ENCODE measurements around the gene EARS2. TPM values are rescaled to one million over a fixed set of nuclear protein-coding genes. Genes with fewer than 3 reads are reported as not detected.
"Not testable (repeated sequence)": the region's sequence is repeated elsewhere in the genome, so short reads cannot be mapped to it uniquely, and the experiment has no call there.

Gene EARS2
- total RNA-seq, 1 donor from 2014 or later: 27.9 TPM

DNA sequence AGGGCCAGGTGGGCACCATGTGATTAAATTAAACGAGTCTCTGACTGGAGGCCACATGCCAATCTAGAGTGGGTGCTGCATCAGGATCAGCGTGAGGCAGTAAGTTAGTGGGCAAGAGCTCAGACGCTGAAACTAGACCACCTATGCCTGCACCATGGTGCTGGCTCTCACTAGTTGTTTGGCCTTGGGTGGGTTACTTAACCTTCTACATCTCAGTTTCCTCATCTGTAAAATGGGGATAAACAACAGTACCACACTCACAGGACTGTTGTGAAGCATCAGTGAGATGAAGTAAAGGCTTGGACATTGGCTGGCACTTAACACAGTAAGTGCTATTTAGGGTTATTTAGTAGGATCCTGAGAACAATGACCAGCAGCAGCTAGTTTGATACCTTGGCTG lies 33.0 kb upstream of the EARS2 start:
- no peak for TF ChIP-seq CTCF (IDR thresholded peaks at IDR 0.05; ENCODE audit: insufficient read depth, low read length, severe bottlenecking)
- no peak overlapping the region for H3K4me3 ChIP-seq (ENCODE audit: low read depth, low read length)
- DNase-seq (ENCODE audit: low read depth) (no peak), FAIRE-seq (no peak)
- H3K36me3 ChIP-seq (ENCODE audit: control insufficient read depth, insufficient read depth, low read length): peaks cover 21% of the 10 kb centered on the region
- no peaks in the 10 kb centered on the region for H3K27me3 ChIP-seq (ENCODE audit: control insufficient read depth, insufficient read depth, low read length)

- H3K4me3 ChIP-seq (ENCODE audit: low read depth, low read length): no peak overlapping the region
- H3K27me3 ChIP-seq (ENCODE audit: control insufficient read depth, insufficient read depth, low read length): no peaks in the 10 kb centered on the region
- no peak for TF ChIP-seq CTCF (IDR thresholded peaks at IDR 0.05; ENCODE audit: insufficient read depth, low read length, severe bottlenecking)
- no peak for DNase-seq (ENCODE audit: low read depth)
- no peak for FAIRE-seq
- H3K36me3 ChIP-seq (ENCODE audit: control insufficient read depth, insufficient read depth, low read length): peaks cover 24% of the 10 kb centered on the region
These were observed 30.6 kb upstream of the EARS2 start for GRCh38 chr16:23587726-23588125.

GRCh38 chr16:23584186-23585076 lies 27.3 kb upstream of the EARS2 start:
- TF ChIP-seq CTCF (IDR thresholded peaks at IDR 0.05; ENCODE audit: insufficient read depth, low read length, severe bottlenecking): no peak
- Histone ChIP-seq H3K27me3 (ENCODE audit: control insufficient read depth, insufficient read depth, low read length) (no peaks in the 10 kb centered on the region), H3K4me3 (ENCODE audit: low read depth, low read length) (no peak overlapping the region), H3K36me3 (ENCODE audit: control insufficient read depth, insufficient read depth, low read length) (peaks cover 11% of the 10 kb centered on the region)
- FAIRE-seq (no peak), DNase-seq (ENCODE audit: low read depth) (no peak)

GRCh38 chr16:23583271-23583670 lies 26.1 kb upstream of the EARS2 start:
- H3K4me3 ChIP-seq (ENCODE audit: low read depth, low read length); FAIRE-seq; H3K27me3 ChIP-seq (ENCODE audit: control insufficient read depth, insufficient read depth, low read length); DNase-seq (ENCODE audit: low read depth): not testable (repeated sequence)
- peaks cover 10% of the 10 kb centered on the region for H3K36me3 ChIP-seq (ENCODE audit: control insufficient read depth, insufficient read depth, low read length)

GRCh38 chr16:23581764-23582163 lies 24.6 kb upstream of the EARS2 start:
- Histone ChIP-seq H3K27me3 (ENCODE audit: control insufficient read depth, insufficient read depth, low read length) (no peaks in the 10 kb centered on the region), H3K4me3 (ENCODE audit: low read depth, low read length) (no peak overlapping the region), H3K36me3 (ENCODE audit: control insufficient read depth, insufficient read depth, low read length) (peaks cover 7% of the 10 kb centered on the region)
- no peak for DNase-seq (ENCODE audit: low read depth)
- TF ChIP-seq CTCF (IDR thresholded peaks at IDR 0.05; ENCODE audit: insufficient read depth, low read length, severe bottlenecking): no peak
- FAIRE-seq: no peak

DNA sequence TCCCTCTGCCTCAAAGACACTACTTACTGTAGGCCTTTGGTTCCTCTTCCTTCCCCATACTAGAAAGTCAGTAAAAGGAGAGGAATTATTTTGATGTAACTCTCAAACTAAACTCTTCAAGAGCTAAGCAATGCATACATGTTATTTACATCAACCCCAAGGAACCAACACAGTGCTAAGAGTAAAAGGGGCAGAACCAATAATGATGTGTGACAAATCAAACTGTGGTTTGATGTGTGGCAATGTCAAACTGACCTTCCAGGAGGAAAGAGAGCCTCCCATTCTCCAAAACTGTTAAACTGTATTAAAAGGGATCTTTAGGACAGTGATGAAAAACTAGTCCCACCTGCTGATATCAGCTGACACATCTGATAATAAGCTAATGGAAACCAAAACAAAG lies 23.2 kb upstream of the EARS2 start:
- Histone ChIP-seq H3K36me3 (ENCODE audit: control insufficient read depth, insufficient read depth, low read length) (peaks cover 7% of the 10 kb centered on the region), H3K4me3 (ENCODE audit: low read depth, low read length) (no peak overlapping the region), H3K27me3 (ENCODE audit: control insufficient read depth, insufficient read depth, low read length) (no peaks in the 10 kb centered on the region)
- no peak for FAIRE-seq
- no peak for TF ChIP-seq CTCF (IDR thresholded peaks at IDR 0.05; ENCODE audit: insufficient read depth, low read length, severe bottlenecking)
- DNase-seq (ENCODE audit: low read depth): no peak
